SK-N-MC (cell line): Measurements from ENCODE around the gene PCBD1.

ENCODE experiments used
- EZH2 ChIP-seq: fragments of 200-600 bp; sonication (generic); IDR thresholded peaks from one replicate; pipeline ENCODE4 v1.6.1; 2017; ENCODE audit warnings: antibody characterized with exemption
- FOXP2 ChIP-seq: optimal IDR thresholded peaks from 2 replicates; pipeline ENCODE3; 2011; ENCODE audit warnings: mild to moderate bottlenecking, moderate library complexity; ENCODE audit not compliant: insufficient read depth; ENCODE audit errors: extremely low read length, control extremely low read depth
- POLR2AphosphoS5 ChIP-seq: IDR thresholded peaks from 2 replicates; pipeline ENCODE4 v1.6.1; 2012; ENCODE audit warnings: mild to moderate bottlenecking, low read depth, low read length, borderline replicate concordance

DNA sequence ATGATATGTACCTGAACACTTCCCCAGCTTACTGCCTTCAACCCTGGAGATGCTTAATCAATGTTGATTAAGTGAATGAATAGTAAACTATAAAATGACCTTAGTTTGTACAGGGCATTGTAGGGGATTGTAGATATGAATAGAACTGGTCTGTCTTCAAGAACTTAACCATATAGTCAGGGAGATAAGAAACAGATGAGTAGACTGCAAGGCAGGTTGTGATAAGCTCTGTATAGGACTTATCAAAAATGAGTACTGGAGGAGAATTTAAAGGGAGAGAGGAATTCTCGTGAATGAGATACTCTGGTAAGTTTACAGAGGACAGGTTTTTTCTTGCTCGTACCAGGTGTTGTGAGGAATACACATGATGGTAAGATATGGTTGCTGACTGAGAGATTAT is 45.0 kb downstream of the PCBD1 start:
- TF ChIP-seq EZH2 (no peak), POLR2AphosphoS5 (no peak), FOXP2 (no peak)
